H1 (cell line): ENCODE data around the gene NPBWR2. TPM values are rescaled to one million over a fixed set of nuclear protein-coding genes. Genes with fewer than 3 reads are reported as not detected.

Source experiments
- ATF3 ChIP-seq: IDR thresholded peaks from 2 replicates; pipeline ENCODE4 v1.6.1; 2011; ENCODE audit warnings: low read depth, mild to moderate bottlenecking, low read length; ENCODE audit not compliant: insufficient read depth
- polyA plus RNA-seq, 7 experiments: library from polyadenylated mRNA; depleted of rRNA in 3 of 7; stranded (reverse) in 5 of 7; unstranded in 2 of 7; fragments of >200 nt in 5 of 7; fragments of 200-250 nt in 2 of 7; gene quantifications; 1 replicate in 5 of 7; 2 replicates in 1 of 7; 4 replicates in 1 of 7; pipeline versions ENCODE4 v1.2.1 to v1.2.3, GENCODE V29; 2011 to 2013; ENCODE audit warnings: missing spikeins in 2 of 7, mixed read lengths in 2 of 7
- total RNA-seq: library from RNA; stranded (reverse); fragmentation: NEBNext Ultra II Directional; extraction: Animal tissue kit (Norgen Biotek cat#: 25700); gene quantifications from 2 replicates; pipeline ENCODE4 v1.2.1, GENCODE V29; 2021

Gene NPBWR2
- total and polyA plus RNA-seq, 2 of the 8 experiments (the other 6 are each of a cell fraction or from before 2014, with no cell fraction given) = not detected

- TF ChIP-seq ATF3 = no peak
- TF ChIP-seq, all 59 proteins: peak for 11
Measured at GRCh38 chr20:64057628-64058498, 49.5 kb downstream of the NPBWR2 start (continued).
